ENCODE measurements around the gene SCCPDH. TPM values are rescaled to one million over a fixed set of nuclear protein-coding genes. Genes with fewer than 3 reads are reported as not detected.

SCCPDH gene
- total and polyA plus RNA-seq, 2 of the 13 experiments (the other 11 are each of a cell fraction or from before 2014, with no cell fraction given): 36.7 to 62.3 TPM

GRCh38 chr1:246727594-246727993 lies 3.4 kb downstream of the SCCPDH start:
- FAIRE-seq: no peak

More at GRCh38 chr1:246727594-246727993, 3.4 kb downstream of the SCCPDH start:
- Histone ChIP-seq H3K9me3 (ENCODE audit: low read length) (no peaks in the 10 kb centered on the region), H2AFZ (ENCODE audit: low read length) (no peak overlapping the region), H3K4me3 (replicated peaks in 1 of 3; ENCODE audit: insufficient read depth in 1 of 3, low read depth in 2 of 3, low read length in 3 of 3) (no peak overlapping the region), H3K9ac (ENCODE audit: insufficient read depth, low read depth, low read length) (no peak overlapping the region), H3K27me3 (ENCODE audit: control insufficient read depth in 1 of 2, insufficient read depth in 2 of 2, low read length in 2 of 2) (no peaks in the 10 kb centered on the region), H3K4me2 (ENCODE audit: low read depth, low read length) (no peak overlapping the region), H4K20me1 (ENCODE audit: insufficient read depth, low read length) (no peaks in the 10 kb centered on the region), H3K36me3 (replicated peaks in 1 of 2; ENCODE audit: control insufficient read depth in 1 of 2, insufficient read depth in 2 of 2, low read length in 2 of 2) (peaks cover 8 to 39% of the 10 kb centered on the region in 2 experiments), H3K27ac (ENCODE audit: extremely low read length, insufficient read depth, low read length) (peak overlapping the region; percentile 4), H3K79me2 (ENCODE audit: insufficient read depth, low read length) (peaks cover 28% of the 10 kb centered on the region), H3K4me1 (ENCODE audit: insufficient read depth, low read length) (peaks cover 55% of the 10 kb centered on the region)
- ChIA-PET CTCF (ENCODE audit: low intra/inter-chr PET ratio, low total read pairs) (no interaction called here), POLR2A (interaction anchor here (1.5 kb wide), 1 partner anchor 18 kb away, joined by 4 read pairs; no protein-coding TSS in a partner anchor)
- no TSS peak for BruUV-seq (replicated peaks)
- ATAC-seq: no peak
- in situ Hi-C loops (cut with HindIII; ENCODE audit: extremely low pct_ligation_motif_present, low pct_unique_long_range_greater_than_20kb): no loop called here
- TF ChIP-seq ZNF788 (CRISPR knock-in tag; IDR thresholded peaks at IDR 0.05; ENCODE audit: borderline replicate concordance) (no peak), ONECUT2 (CRISPR knock-in tag; IDR thresholded peaks at IDR 0.05) (no peak), SP2 (CRISPR knock-in tag; IDR thresholded peaks at IDR 0.05) (no peak)
- TF ChIP-seq, protein P1, sequence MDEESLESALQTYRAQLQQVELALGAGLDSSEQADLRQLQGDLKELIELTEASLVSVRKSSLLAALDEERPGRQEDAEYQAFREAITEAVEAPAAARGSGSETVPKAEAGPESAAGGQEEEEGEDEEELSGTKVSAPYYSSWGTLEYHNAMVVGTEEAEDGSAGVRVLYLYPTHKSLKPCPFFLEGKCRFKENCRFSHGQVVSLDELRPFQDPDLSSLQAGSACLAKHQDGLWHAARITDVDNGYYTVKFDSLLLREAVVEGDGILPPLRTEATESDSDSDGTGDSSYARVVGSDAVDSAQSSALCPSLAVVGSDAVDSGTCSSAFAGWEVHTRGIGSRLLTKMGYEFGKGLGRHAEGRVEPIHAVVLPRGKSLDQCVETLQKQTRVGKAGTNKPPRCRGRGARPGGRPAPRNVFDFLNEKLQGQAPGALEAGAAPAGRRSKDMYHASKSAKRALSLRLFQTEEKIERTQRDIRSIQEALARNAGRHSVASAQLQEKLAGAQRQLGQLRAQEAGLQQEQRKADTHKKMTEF (CRISPR knock-in tag; IDR thresholded peaks at IDR 0.05): no peak
- TF ChIP-seq, protein P2, sequence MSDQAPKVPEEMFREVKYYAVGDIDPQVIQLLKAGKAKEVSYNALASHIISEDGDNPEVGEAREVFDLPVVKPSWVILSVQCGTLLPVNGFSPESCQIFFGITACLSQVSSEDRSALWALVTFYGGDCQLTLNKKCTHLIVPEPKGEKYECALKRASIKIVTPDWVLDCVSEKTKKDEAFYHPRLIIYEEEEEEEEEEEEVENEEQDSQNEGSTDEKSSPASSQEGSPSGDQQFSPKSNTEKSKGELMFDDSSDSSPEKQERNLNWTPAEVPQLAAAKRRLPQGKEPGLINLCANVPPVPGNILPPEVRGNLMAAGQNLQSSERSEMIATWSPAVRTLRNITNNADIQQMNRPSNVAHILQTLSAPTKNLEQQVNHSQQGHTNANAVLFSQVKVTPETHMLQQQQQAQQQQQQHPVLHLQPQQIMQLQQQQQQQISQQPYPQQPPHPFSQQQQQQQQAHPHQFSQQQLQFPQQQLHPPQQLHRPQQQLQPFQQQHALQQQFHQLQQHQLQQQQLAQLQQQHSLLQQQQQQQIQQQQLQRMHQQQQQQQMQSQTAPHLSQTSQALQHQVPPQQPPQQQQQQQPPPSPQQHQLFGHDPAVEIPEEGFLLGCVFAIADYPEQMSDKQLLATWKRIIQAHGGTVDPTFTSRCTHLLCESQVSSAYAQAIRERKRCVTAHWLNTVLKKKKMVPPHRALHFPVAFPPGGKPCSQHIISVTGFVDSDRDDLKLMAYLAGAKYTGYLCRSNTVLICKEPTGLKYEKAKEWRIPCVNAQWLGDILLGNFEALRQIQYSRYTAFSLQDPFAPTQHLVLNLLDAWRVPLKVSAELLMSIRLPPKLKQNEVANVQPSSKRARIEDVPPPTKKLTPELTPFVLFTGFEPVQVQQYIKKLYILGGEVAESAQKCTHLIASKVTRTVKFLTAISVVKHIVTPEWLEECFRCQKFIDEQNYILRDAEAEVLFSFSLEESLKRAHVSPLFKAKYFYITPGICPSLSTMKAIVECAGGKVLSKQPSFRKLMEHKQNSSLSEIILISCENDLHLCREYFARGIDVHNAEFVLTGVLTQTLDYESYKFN (CRISPR knock-in tag; conservative IDR thresholded peaks at IDR 0.05): no peak
- no peak for DNase-seq (ENCODE audit: low spot score)
- WGBS (ENCODE audit: low lambda C conversion rate): 93% methylated on average over 3 of the region's 3 CpGs
- intact Hi-C loops (cut with micrococcal nuclease; ENCODE audit: unreplicated experiment): no loop called here

Measured in HepG2 (cell line).